HG02588 (cell line): ENCODE measurements around the gene DPF1.
"Not testable (repeated sequence)": the region's sequence is repeated elsewhere in the genome, so short reads cannot be mapped to it uniquely, and the experiment has no call there.

Source experiments
- ATAC-seq: cut with Tn5 transposase; IDR thresholded peaks from one replicate; pipeline ENCODE4 v1.9.1; 2021; ENCODE audit warnings: mild to moderate bottlenecking, moderate library complexity; ENCODE audit not compliant: unreplicated experiment

The DPF1 gene

GRCh38 chr19:38224014-38224862, at the start of gene DPF1:
Gene DPF1, minus strand, starts transcription at chr19:38224222. Its CDS starts 80 bp downstream, at chr19:38224142.
- ATAC-seq: peak; percentile 69

GRCh38 chr19:38273499-38273898, 49.5 kb upstream of the DPF1 start:
- no peak for ATAC-seq

GRCh38 chr19:38270587-38271167, 46.7 kb upstream of the DPF1 start:
- no peak for ATAC-seq

GRCh38 chr19:38268539-38268938, 44.5 kb upstream of the DPF1 start:
- ATAC-seq: no peak

- no peak for ATAC-seq
Measured at GRCh38 chr19:38267761-38268483, 43.9 kb upstream of the DPF1 start.

- ATAC-seq: no peak
Measured at GRCh38 chr19:38266981-38267597, 43.1 kb upstream of the DPF1 start.

- no peak for ATAC-seq
Measured at GRCh38 chr19:38265921-38266429, 42.0 kb upstream of the DPF1 start.

- no peak for ATAC-seq
Measured at GRCh38 chr19:38265213-38265861, 41.3 kb upstream of the DPF1 start.

- ATAC-seq: no peak
Measured at GRCh38 chr19:38264486-38265212, 40.6 kb upstream of the DPF1 start, which contains the start of gene SPINT2. Gene SPINT2, plus strand, starts transcription at chr19:38264573. Its CDS starts 320 bp downstream, at chr19:38264893.

- no peak for ATAC-seq
Measured at GRCh38 chr19:38263689-38264485, 39.9 kb upstream of the DPF1 start.

GRCh38 chr19:38262585-38263268, 38.7 kb upstream of the DPF1 start:
- no peak for ATAC-seq

GRCh38 chr19:38261942-38262341, 37.9 kb upstream of the DPF1 start:
- ATAC-seq: not testable (repeated sequence)

- no peak for ATAC-seq
Measured at GRCh38 chr19:38255383-38256014, 31.5 kb upstream of the DPF1 start.

GRCh38 chr19:38253788-38254187, 29.8 kb upstream of the DPF1 start:
- ATAC-seq: no peak

- ATAC-seq: no peak
Measured at GRCh38 chr19:38252941-38253691, 29.1 kb upstream of the DPF1 start.

GRCh38 chr19:38252385-38252784, 28.4 kb upstream of the DPF1 start:
- ATAC-seq: no peak

- ATAC-seq: no peak
Measured at GRCh38 chr19:38251564-38252051, 27.6 kb upstream of the DPF1 start.
